HG03469 (cell line): ENCODE results near the gene MACROD1.
"Not testable (repeated sequence)": the region's sequence is repeated elsewhere in the genome, so short reads cannot be mapped to it uniquely, and the experiment has no call there.

Experiments
- ATAC-seq: cut with Tn5 transposase; IDR thresholded peaks from one replicate; pipeline ENCODE4 v1.9.1; 2021; ENCODE audit warnings: mild to moderate bottlenecking, moderate library complexity, moderate number of reproducible peaks; ENCODE audit not compliant: unreplicated experiment

Gene MACROD1

GRCh38 chr11:63974259-63975143, 191.4 kb downstream of the MACROD1 start, which contains the start of gene COX8A:
Gene COX8A, plus strand, starts transcription at chr11:63974620. Its CDS starts 61 bp downstream, at chr11:63974681.
- peak; percentile 91 for ATAC-seq

DNA sequence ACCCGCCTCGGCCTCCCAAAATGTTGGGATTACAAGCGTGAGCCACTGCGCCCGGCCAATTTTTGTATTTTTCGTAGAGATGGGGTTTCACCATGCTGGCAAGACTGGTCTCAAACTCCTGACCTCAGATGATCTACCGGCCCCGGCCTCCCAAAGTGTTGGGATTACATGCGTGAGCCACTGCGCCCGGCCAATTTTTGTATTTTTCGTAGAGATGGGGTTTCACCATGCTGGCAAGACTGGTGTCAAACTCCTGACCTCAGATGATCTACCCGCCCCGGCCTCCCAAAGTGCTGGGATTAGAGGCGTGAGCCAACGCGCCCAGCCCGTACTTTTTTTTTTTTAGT, 192.0 kb downstream of the MACROD1 start:
- not testable (repeated sequence) for ATAC-seq

DNA sequence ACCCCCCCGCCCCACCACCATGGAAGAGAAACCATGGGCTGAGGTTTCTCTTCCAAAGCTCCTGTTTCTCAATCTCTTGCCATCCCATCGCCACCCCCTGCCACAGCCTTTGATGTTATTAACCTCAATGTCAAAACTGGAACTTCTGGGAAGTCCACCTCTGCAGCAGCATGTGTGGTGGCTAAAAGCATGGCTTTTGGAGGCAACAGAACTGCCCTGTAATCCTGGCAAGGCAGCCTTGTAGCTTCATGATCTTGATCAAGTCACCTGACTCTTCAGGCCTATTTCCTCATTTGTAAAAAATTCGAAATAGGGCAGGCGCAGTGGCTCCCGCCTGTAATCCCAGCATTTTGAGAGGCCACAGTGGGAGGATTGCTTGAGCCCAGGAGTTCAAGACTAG, 195.0 kb downstream of the MACROD1 start:
- no peak for ATAC-seq

- no peak for ATAC-seq
Observed at GRCh38 chr11:63969461-63969860, 196.5 kb downstream of the MACROD1 start.

DNA sequence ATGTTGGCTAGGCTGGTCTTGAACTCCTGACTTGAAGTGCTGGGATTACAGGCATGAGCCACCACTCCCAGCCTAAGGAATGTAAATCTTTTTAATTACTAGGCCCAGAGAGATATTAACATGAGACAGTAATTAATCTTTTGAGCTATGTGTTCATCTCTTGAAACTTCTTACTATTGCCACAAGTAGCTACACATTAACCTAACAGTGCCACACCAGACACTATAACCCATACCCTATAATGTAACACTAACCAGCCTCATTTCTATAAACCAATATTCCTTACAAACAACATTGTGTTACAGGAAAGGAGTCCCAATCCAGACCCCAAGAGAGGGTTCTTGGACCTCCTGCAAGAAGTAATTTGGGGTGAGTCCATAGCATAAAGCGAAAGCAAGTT, 199.5 kb downstream of the MACROD1 start:
- ATAC-seq = no peak

DNA sequence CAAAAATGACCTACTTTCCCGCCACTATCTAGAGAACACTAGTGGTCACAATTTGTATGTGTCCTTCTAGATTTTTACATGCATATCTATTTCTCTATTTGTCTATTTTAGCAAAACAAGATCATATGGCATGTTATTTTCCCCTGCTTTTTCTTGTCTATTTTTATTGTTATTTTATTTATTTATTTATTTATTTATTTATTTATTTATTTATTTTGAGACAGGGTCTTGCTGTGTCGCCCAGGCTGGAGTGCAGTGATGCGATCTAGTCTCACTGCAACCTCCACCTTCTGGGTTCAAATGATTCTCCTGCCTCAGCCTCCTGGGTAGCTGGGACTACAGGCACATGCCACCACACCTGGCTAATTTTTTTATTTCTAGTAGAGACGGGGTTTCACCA, 202.0 kb downstream of the MACROD1 start:
- ATAC-seq = not testable (repeated sequence)

GRCh38 chr11:63961608-63962412, 204.1 kb downstream of the MACROD1 start:
- ATAC-seq = no peak

DNA sequence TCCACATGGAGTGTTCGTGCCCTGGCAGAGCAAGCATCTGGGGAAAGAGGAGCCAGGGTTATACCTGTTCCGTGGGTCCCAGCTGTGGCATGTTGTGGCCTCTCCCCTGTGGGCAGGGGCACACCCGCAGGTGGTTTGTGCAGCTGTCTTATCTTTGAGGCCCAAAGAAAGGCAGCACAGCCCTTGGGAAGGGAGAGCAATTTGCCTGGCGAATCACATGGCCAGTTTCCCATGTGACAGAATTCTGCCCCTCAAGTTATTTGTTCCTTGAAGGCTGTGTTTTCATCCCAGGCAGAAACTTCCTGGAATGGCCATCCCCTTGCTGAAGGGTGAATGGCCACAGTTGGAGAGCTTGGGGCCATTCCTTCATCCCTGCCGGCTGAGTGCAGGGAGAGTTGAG, 207.9 kb downstream of the MACROD1 start:
- no peak for ATAC-seq

DNA sequence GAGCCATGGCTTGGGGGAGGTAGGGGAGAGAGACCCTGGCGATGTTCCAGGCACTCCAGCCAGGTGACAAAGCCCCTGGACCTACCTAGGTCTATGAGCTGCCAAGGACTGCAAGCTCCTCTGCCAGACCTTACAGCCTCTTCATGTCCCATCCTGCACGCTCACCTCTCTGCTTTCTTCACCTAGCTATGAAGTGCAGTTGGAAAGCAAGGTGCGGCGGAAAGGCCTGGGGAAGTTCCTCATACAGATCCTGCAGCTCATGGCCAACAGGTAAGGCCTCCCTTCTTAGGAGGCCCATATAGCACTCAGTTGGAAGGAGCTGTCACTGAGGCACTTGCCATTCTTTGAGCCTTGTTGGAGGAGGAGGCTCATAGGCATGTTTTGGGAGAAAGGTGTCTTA, 213.3 kb downstream of the MACROD1 start:
- no peak for ATAC-seq

GRCh38 chr11:63951779-63952536, 214.0 kb downstream of the MACROD1 start:
- ATAC-seq = no peak
